K562 (cell line): Measurements from ENCODE around the gene OBSCN. TPM values are rescaled to one million over a fixed set of nuclear protein-coding genes. Genes with fewer than 3 reads are reported as not detected.
A peak's percentile ranks its signal among the peaks of the same experiment; 100 is the strongest.

Experiments used
- EP300 ChIP-seq: IDR thresholded peaks from 2 replicates; pipeline ENCODE4 v1.6.1; 2012; ENCODE audit warnings: low read length, improper control_type of control experiment
- FOS ChIP-seq: IDR thresholded peaks from 3 replicates; pipeline ENCODE4 v1.6.1; 2011; ENCODE audit not compliant: insufficient read length; ENCODE audit errors: extremely low read depth
- HNRNPH1 ChIP-seq: fragments of 200-400 bp; formaldehyde crosslinking; optimal IDR thresholded peaks from 2 replicates; pipeline ENCODE3; 2017; ENCODE audit warnings: low read depth, mild to moderate bottlenecking, low read length, moderate library complexity
- NR3C1 ChIP-seq: sonication (generic); formaldehyde crosslinking; IDR thresholded peaks from 2 replicates; pipeline ENCODE4 v1.8.1; 2022; ENCODE audit warnings: missing genetic modification reagents
- NRF1 ChIP-seq, 2 experiments: fragments of 450-650 bp; IDR thresholded peaks in 1 of 2; conservative IDR thresholded peaks in 1 of 2; 2 replicates each; pipeline ENCODE4 v1.6.1; 2014; ENCODE audit warnings: mild to moderate bottlenecking in 2 of 2
- RBBP5 ChIP-seq: fragments of 200-600 bp; sonication (generic); IDR thresholded peaks from 2 replicates; pipeline ENCODE4 v1.6.1; 2012; ENCODE audit warnings: borderline replicate concordance, mild to moderate bottlenecking, low read length, control low read depth, inconsistent platforms; ENCODE audit not compliant: insufficient read depth, poor library complexity, severe bottlenecking
- RFX7 ChIP-seq: fragments of 250-450 bp; sonication (Bioruptor Pico); IDR thresholded peaks from 2 replicates; pipeline ENCODE4 v1.5.1; 2021; ENCODE audit warnings: mild to moderate bottlenecking
- ZNF239 ChIP-seq: fragments of 250-450 bp; sonication (Bioruptor Pico); IDR thresholded peaks from 2 replicates; pipeline ENCODE4 v1.4.0; 2020; ENCODE audit warnings: mild to moderate bottlenecking
- polyA plus RNA-seq, 8 experiments: library from polyadenylated mRNA; depleted of rRNA in 4 of 8; stranded (reverse) in 5 of 8; unstranded in 3 of 8; fragments of >200 nt; fragmentation: Nextera tagmentation in 2 of 8; fragmentation: Illumina TruSeq in 1 of 8; extraction: Ambion mirVana in 2 of 8; extraction: Trizol in 1 of 8; gene quantifications; 2 replicates each; pipeline versions ENCODE4 v1.2.1 to v1.2.3, GENCODE V29; 2011 to 2014; ENCODE audit warnings: inconsistent platforms in 1 of 8, missing spikeins in 1 of 8
- total RNA-seq, 7 experiments: library from RNA; depleted of rRNA in 6 of 7; stranded (reverse); fragments of >200 nt in 6 of 7; fragmentation: Illumina TruSeq in 2 of 7; extraction: Trizol in 2 of 7; gene quantifications; 2 replicates each; pipeline versions ENCODE4 v1.2.1 to v1.2.3, GENCODE V29; 2011 to 2021; ENCODE audit warnings: low replicate concordance in 1 of 7
- TF ChIP-seq, protein P1 (sequence below): sonication (generic); formaldehyde crosslinking; IDR thresholded peaks from 2 replicates; pipeline ENCODE4 v1.8.1; 2023; ENCODE audit warnings: missing genetic modification reagents, mild to moderate bottlenecking, borderline replicate concordance
- TF ChIP-seq, protein P2 (sequence below): fragments of 450-650 bp; IDR thresholded peaks from 2 replicates; pipeline ENCODE4 v1.6.1; 2016; ENCODE audit warnings: low read depth, mild to moderate bottlenecking, moderate library complexity
- TF ChIP-seq, protein P3 (sequence below): fragments of 450-650 bp; formaldehyde crosslinking; conservative IDR thresholded peaks from 2 replicates; pipeline ENCODE4 v1.4.0; 2022; ENCODE audit warnings: mild to moderate bottlenecking, missing genetic modification characterization
- TF ChIP-seq, protein P4 (sequence below): fragments of 250-450 bp; sonication (Bioruptor Pico); IDR thresholded peaks from 2 replicates; pipeline ENCODE4 v1.4.0; 2020; ENCODE audit warnings: mild to moderate bottlenecking, moderate library complexity
- TF ChIP-seq, protein P5 (sequence below): sonication (generic); formaldehyde crosslinking; IDR thresholded peaks from 2 replicates; pipeline ENCODE4 v1.8.0; 2022; ENCODE audit warnings: missing genetic modification reagents, mild to moderate bottlenecking, borderline replicate concordance

OBSCN gene
- total and polyA plus RNA-seq, 9 of the 15 experiments (the other 6 are each of a cell fraction or from before 2014, with no cell fraction given), result 0.18 to 19.7 (median 3.6) TPM

DNA sequence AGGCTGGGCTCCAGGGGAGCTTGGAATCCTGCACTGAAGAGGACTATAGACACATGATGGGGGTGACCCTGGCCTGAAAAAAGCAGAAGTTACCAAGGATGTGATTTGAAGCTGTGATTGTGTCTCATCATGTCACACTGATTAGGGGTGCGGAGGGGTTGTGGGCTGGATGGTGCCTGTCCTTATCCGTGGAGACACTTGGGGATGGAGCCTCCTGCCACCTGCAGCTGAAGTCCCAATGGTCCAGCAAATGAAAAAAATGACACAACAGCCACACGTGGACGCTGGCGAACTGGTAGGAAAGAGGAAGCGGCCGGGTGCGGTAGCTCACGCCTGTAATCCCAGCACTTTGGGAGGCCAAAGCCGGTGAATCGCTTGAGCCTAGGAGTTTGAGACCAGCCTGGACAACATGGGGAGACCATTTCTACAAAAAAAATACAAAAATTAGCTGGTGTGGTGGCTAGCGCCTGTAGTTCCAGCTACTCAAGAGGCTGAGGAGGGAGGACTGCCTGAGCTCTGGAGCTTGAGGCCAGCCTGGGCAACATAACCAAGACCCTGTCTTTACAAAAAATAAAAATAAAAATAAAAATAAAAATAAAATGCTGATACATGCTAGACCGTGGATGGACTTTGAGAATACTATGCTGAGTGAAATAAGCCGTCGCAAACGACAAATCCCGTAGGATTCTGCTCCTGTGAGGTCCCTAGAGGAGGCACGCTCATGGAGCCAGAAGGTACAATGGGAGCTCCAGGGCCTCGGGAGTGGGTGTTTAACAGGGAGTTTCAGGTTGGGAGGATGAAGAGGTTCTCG, 43.1 kb upstream of the OBSCN start (continued):
- TF ChIP-seq, protein P1, sequence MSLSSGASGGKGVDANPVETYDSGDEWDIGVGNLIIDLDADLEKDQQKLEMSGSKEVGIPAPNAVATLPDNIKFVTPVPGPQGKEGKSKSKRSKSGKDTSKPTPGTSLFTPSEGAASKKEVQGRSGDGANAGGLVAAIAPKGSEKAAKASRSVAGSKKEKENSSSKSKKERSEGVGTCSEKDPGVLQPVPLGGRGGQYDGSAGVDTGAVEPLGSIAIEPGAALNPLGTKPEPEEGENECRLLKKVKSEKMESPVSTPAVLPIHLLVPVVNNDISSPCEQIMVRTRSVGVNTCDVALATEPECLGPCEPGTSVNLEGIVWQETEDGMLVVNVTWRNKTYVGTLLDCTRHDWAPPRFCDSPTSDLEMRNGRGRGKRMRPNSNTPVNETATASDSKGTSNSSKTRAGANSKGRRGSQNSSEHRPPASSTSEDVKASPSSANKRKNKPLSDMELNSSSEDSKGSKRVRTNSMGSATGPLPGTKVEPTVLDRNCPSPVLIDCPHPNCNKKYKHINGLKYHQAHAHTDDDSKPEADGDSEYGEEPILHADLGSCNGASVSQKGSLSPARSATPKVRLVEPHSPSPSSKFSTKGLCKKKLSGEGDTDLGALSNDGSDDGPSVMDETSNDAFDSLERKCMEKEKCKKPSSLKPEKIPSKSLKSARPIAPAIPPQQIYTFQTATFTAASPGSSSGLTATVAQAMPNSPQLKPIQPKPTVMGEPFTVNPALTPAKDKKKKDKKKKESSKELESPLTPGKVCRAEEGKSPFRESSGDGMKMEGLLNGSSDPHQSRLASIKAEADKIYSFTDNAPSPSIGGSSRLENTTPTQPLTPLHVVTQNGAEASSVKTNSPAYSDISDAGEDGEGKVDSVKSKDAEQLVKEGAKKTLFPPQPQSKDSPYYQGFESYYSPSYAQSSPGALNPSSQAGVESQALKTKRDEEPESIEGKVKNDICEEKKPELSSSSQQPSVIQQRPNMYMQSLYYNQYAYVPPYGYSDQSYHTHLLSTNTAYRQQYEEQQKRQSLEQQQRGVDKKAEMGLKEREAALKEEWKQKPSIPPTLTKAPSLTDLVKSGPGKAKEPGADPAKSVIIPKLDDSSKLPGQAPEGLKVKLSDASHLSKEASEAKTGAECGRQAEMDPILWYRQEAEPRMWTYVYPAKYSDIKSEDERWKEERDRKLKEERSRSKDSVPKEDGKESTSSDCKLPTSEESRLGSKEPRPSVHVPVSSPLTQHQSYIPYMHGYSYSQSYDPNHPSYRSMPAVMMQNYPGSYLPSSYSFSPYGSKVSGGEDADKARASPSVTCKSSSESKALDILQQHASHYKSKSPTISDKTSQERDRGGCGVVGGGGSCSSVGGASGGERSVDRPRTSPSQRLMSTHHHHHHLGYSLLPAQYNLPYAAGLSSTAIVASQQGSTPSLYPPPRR, result no peak; the same call in 1 of the 2 replicates
- TF ChIP-seq, protein P2, sequence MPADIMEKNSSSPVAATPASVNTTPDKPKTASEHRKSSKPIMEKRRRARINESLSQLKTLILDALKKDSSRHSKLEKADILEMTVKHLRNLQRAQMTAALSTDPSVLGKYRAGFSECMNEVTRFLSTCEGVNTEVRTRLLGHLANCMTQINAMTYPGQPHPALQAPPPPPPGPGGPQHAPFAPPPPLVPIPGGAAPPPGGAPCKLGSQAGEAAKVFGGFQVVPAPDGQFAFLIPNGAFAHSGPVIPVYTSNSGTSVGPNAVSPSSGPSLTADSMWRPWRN, result peak; percentile 95
- TF ChIP-seq, protein P3, sequence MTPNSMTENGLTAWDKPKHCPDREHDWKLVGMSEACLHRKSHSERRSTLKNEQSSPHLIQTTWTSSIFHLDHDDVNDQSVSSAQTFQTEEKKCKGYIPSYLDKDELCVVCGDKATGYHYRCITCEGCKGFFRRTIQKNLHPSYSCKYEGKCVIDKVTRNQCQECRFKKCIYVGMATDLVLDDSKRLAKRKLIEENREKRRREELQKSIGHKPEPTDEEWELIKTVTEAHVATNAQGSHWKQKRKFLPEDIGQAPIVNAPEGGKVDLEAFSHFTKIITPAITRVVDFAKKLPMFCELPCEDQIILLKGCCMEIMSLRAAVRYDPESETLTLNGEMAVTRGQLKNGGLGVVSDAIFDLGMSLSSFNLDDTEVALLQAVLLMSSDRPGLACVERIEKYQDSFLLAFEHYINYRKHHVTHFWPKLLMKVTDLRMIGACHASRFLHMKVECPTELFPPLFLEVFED (CRISPR knock-in tag), result no peak
- TF ChIP-seq NR3C1 (CRISPR knock-in tag) (0 out of 2 replicates have a peak, but pooled peaks have one; percentile 27), HNRNPH1 (no peak), RBBP5 (no peak), ZNF239 (CRISPR knock-in tag) (no peak), FOS (no peak), RFX7 (CRISPR knock-in tag) (no peak), EP300 (peak; percentile 57; the same call in 1 of the 2 replicates), NRF1 (conservative IDR thresholded peaks at IDR 0.05 in 1 of 2, IDR thresholded peaks at IDR 0.05 in 1 of 2) (no peak)
- TF ChIP-seq, protein P4, sequence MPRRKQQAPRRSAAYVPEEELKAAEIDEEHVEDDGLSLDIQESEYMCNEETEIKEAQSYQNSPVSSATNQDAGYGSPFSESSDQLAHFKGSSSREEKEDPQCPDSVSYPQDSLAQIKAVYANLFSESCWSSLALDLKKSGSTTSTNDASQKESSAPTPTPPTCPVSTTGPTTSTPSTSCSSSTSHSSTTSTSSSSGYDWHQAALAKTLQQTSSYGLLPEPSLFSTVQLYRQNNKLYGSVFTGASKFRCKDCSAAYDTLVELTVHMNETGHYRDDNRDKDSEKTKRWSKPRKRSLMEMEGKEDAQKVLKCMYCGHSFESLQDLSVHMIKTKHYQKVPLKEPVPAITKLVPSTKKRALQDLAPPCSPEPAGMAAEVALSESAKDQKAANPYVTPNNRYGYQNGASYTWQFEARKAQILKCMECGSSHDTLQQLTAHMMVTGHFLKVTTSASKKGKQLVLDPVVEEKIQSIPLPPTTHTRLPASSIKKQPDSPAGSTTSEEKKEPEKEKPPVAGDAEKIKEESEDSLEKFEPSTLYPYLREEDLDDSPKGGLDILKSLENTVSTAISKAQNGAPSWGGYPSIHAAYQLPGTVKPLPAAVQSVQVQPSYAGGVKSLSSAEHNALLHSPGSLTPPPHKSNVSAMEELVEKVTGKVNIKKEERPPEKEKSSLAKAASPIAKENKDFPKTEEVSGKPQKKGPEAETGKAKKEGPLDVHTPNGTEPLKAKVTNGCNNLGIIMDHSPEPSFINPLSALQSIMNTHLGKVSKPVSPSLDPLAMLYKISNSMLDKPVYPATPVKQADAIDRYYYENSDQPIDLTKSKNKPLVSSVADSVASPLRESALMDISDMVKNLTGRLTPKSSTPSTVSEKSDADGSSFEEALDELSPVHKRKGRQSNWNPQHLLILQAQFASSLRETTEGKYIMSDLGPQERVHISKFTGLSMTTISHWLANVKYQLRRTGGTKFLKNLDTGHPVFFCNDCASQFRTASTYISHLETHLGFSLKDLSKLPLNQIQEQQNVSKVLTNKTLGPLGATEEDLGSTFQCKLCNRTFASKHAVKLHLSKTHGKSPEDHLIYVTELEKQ, result no peak
- TF ChIP-seq, protein P5, sequence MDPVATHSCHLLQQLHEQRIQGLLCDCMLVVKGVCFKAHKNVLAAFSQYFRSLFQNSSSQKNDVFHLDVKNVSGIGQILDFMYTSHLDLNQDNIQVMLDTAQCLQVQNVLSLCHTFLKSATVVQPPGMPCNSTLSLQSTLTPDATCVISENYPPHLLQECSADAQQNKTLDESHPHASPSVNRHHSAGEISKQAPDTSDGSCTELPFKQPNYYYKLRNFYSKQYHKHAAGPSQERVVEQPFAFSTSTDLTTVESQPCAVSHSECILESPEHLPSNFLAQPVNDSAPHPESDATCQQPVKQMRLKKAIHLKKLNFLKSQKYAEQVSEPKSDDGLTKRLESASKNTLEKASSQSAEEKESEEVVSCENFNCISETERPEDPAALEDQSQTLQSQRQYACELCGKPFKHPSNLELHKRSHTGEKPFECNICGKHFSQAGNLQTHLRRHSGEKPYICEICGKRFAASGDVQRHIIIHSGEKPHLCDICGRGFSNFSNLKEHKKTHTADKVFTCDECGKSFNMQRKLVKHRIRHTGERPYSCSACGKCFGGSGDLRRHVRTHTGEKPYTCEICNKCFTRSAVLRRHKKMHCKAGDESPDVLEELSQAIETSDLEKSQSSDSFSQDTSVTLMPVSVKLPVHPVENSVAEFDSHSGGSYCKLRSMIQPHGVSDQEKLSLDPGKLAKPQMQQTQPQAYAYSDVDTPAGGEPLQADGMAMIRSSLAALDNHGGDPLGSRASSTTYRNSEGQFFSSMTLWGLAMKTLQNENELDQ (CRISPR knock-in tag), result 0 out of 2 replicates have a peak, but pooled peaks have one; percentile 15
